T-helper 17 cell (primary cell): ENCODE results near the gene MS4A18. TPM values are rescaled to one million over a fixed set of nuclear protein-coding genes. Genes with fewer than 3 reads are reported as not detected.
"Not testable (repeated sequence)": the region's sequence is repeated elsewhere in the genome, so short reads cannot be mapped to it uniquely, and the experiment has no call there.

Experiments
- ATAC-seq: fragments of 150-1000 bp; cut with Tn5 transposase; 2 replicates; pipeline ENCODE4 v1.10.0; 2021; ENCODE audit warnings: mild to moderate bottlenecking, moderate library complexity
- DNase-seq, 3 donors: peaks; one replicate each; pipeline versions ENCODE4 v3.0.0 to v3.0.0-alpha.2; 2020 to 2021
- H3K9me3 ChIP-seq: one replicate; pipeline ENCODE4 v1.7.0; 2013; ENCODE audit warnings: low read length, mild to moderate bottlenecking; ENCODE audit not compliant: control insufficient read depth, poor library complexity, severe bottlenecking
- H3K27ac Mint-ChIP-seq: one replicate; pipeline ENCODE4 v1.8.0; 2022; ENCODE audit warnings: mild to moderate bottlenecking, moderate library complexity, mixed read lengths
- H3K27me3 Mint-ChIP-seq: one replicate; pipeline ENCODE4 v1.8.0; 2022; ENCODE audit warnings: mixed read lengths
- H3K36me3 Mint-ChIP-seq: one replicate; pipeline ENCODE4 v1.8.0; 2022; ENCODE audit warnings: low read depth, mixed read lengths
- H3K4me1 Mint-ChIP-seq: one replicate; pipeline ENCODE4 v1.8.0; 2022; ENCODE audit warnings: mild to moderate bottlenecking, mixed read lengths
- H3K4me3 Mint-ChIP-seq: one replicate; pipeline ENCODE4 v1.8.0; 2022; ENCODE audit warnings: mild to moderate bottlenecking, moderate library complexity, mixed read lengths
- total RNA-seq, 4 donors: library from RNA in 2 of 4; stranded (reverse) in 2 of 4; gene quantifications; one replicate each; pipeline ENCODE4 v1.2.3 and lab custom pipeline; 2022 to 2026

The MS4A18 gene
- total RNA-seq, 2 donors from 2014 or later: not detected

DNA sequence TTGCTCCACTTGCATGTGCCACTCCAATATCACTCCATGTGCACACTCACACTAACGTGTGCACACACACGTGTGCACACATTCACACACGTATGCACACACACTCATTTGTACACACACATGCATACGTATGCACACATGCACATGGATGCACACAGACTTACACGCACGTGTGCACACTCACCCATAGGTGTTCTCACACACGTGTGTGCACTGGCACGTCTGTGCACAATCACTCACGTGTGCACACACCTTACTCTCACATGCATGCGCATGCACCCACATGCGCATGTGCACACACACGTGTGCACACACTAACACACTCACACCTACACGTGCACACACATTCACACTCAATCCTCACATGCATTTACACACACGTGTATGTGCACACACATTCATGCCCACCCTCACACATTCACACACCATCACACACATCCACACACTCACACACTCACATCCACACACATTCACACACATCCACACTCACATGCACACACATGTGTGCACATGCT is 22.9 kb downstream of the MS4A18 start:
- no peak for ATAC-seq
- Mint-ChIP-seq H3K36me3 (no peaks in the 10 kb centered on the region), H3K27me3 (peaks cover 38% of the 10 kb centered on the region), H3K27ac (no peak overlapping the region), H3K4me3 (no peak overlapping the region), H3K4me1 (no peaks in the 10 kb centered on the region)
- DNase-seq: no peak
- no peaks in the 10 kb centered on the region for H3K9me3 ChIP-seq

DNA sequence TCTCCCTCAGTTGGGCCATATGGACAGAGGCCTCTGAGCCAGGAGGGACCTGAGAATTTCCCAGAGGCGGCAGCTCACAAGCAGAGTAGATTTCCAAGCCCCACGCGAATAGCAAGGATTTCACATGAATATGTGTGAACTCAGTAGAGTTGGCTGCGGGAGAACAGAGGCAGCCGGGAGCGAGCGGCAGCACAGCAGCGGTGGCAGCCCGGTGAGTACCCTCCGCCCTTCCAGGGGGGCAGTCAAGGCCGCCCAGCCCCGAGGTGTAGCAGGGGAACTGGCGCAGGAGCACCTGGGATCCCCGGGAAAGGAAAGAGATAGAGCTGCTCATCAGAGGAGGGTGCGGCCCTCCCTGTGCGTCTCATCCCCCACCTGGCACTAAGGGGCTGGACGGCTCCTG is 23.7 kb downstream of the MS4A18 start:
- H3K36me3 Mint-ChIP-seq: no peaks in the 10 kb centered on the region
- H3K27me3 Mint-ChIP-seq: peaks cover 42% of the 10 kb centered on the region
- no peak overlapping the region for H3K4me3 Mint-ChIP-seq
- DNase-seq (no peak), ATAC-seq (no peak)
- no peaks in the 10 kb centered on the region for H3K9me3 ChIP-seq
- no peak overlapping the region for H3K27ac Mint-ChIP-seq
- H3K4me1 Mint-ChIP-seq: no peaks in the 10 kb centered on the region

DNA sequence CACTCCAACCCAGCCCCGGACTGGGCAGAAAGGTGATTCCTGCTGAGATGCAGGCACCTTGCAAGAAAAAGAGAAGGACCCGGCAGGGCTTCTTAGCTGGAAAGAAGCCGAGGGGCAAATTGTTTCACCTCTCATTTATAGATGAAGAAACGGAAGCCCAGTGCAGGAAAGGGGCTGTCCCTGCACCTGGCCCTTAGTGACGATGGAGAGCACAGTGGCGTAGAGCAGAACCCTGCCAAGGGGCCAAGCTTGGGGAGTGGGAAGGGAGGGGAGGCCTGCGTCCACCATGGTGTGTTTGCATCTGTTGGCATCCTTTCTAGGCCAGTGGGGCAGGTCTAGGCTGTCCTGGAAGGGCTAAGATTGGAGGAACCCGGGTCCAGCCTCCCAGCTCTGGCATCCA is 24.3 kb downstream of the MS4A18 start:
- H3K4me1 Mint-ChIP-seq: no peaks in the 10 kb centered on the region

DNA sequence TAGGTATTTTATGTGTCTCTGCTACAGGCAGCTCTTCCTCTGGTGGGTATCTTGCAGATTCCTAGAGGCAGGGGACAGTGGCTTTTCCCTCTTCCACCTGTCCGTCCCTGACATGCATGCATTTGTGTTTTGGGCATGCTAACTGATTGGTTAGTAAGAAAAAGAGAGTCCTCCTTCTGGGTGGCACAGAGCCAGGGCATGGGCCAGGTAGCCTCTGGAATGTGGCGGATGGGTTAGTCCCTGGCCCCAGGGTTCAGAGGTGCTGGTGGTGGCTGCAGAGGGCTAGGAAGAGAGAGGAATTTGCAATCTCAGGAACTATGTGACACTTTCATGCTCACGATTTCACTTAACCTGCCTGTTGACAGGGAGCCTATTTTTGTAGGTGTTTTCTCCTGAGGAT is 26.4 kb downstream of the MS4A18 start:
- H3K9me3 ChIP-seq: no peaks in the 10 kb centered on the region
- Mint-ChIP-seq H3K4me1 (no peaks in the 10 kb centered on the region), H3K27ac (no peak overlapping the region), H3K4me3 (no peak overlapping the region), H3K27me3 (peaks cover 50% of the 10 kb centered on the region), H3K36me3 (no peaks in the 10 kb centered on the region)
- no peak for DNase-seq
- no peak for ATAC-seq

More for the DNA sequence above, 24.3 kb downstream of the MS4A18 start:
- Mint-ChIP-seq H3K27me3 (peaks cover 44% of the 10 kb centered on the region), H3K27ac (no peak overlapping the region), H3K4me3 (no peak overlapping the region), H3K36me3 (no peaks in the 10 kb centered on the region)
- ATAC-seq (no peak), DNase-seq (no peak)
- no peaks in the 10 kb centered on the region for H3K9me3 ChIP-seq

DNA sequence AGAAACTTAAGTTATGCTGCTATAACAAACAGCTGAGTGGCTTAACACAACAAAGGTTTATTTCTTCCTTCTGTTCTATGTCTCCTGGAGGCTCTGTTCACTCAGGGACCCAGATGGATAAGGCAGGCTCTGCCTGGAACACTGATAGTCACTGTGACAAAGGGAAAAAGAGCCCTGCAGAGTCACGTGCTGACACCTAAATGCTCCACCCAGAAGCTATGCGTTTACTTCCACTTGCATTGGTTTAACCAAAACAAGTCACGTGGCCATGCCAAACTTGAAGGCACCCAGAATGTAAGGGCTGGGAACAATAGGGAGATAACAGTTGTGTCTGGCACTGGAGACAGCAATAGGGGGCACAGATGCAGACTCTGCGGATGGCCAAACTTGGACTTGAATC is 28.8 kb downstream of the MS4A18 start:
- no peaks in the 10 kb centered on the region for H3K9me3 ChIP-seq
- H3K4me1 Mint-ChIP-seq: no peaks in the 10 kb centered on the region
- no peak overlapping the region for H3K4me3 Mint-ChIP-seq
- H3K27me3 Mint-ChIP-seq: peaks cover 72% of the 10 kb centered on the region
- ATAC-seq: no peak
- no peak overlapping the region for H3K27ac Mint-ChIP-seq
- no peak for DNase-seq
- no peaks in the 10 kb centered on the region for H3K36me3 Mint-ChIP-seq

DNA sequence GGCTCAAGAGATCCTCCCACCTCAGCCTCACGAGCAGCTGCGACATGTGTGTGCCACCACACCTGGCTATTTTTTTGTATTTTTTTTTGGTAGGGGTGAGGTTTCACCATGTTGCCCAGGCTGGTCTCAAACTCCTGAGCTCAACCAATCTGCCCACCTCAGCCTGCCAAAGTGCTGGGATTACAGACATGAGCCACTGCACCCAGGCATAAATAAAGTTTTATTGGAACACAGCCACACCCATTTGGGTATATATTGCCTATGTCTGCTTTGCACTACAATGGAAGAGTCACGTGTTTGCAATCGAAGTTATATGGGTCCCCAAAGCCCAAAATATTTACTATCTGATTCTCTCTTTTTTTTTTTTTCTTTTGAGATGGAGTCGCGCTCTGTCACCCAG is 30.4 kb downstream of the MS4A18 start:
- Mint-ChIP-seq H3K36me3 (peaks cover 3% of the 10 kb centered on the region), H3K4me3 (no peak overlapping the region), H3K27ac (no peak overlapping the region), H3K4me1 (peaks cover 5% of the 10 kb centered on the region), H3K27me3 (peaks cover 81% of the 10 kb centered on the region)
- no peak for ATAC-seq
- no peaks in the 10 kb centered on the region for H3K9me3 ChIP-seq
- no peak for DNase-seq

DNA sequence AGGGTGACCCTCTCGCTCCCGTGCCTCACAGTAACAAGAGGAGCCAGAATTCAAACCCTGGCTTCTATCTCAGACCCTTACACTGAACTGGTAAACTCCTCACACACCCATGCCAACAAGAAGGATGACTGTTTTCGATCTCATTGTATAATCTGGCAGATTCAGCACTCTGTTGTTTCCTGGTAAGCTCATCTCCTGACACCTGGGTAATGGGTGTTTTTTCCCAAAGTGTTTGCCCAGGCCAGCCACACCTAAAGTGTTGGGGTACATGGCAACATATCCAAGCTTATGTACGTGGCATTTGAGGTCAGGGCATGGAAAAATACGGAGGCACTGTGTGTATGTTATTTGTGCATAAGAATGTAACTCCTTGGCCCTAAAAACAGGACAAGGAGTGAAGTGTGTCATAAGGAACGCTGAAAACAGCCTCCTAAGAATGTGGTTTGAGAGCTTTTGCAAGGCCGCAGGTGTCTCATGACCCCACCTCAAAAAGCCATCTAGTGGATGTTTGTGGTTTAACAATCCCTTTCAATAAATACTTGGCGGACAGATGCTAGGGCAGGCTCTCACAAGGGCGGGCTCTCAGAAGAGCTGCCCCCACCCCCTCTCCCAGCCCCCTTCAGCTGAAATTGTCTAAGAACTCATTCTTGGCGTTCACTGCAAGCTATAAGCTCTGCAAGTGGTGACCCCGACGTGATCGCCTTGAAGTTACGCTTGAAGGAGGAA is 31.9 kb downstream of the MS4A18 start, which contains the start of gene MS4A15:
Gene MS4A15, plus strand, starts transcription at position 561 of the 726 bp plus-strand sequence. CDS start 6,867 bp downstream, outside the sequence.
- H3K36me3 Mint-ChIP-seq: peaks cover 4% of the 10 kb centered on the region
- DNase-seq: no peak
- no peaks in the 10 kb centered on the region for H3K9me3 ChIP-seq

DNA sequence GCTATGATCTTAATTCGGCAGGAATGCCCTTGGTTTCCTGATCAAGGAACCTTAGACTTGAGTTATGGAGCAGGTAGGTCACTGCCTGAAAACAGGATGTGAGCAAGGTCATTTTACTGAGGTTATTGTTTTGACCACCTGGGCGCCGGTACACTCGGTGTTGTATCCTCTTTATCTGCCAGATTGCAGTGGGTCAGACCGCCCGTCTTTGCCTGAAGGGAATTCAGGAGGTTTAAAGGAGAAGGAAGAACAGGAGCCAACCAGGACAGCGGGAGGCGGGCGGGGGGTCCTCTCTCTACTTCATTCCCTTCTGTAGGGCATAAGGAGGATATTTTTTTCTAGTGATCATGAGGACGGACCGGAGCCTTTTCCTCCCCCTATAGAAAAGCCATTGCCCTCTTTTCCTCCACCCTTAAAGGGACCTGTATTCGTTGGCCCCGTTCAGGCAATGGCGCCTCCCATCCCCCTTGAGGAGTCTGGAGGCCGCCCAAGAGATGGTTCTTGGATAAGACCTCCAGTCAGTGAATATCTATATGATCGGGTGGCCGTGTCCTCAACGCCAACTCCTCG is 32.8 kb downstream of the MS4A18 start:
- DNase-seq: no peak
- Mint-ChIP-seq H3K4me1 (peaks cover 7% of the 10 kb centered on the region), H3K36me3 (peaks cover 4% of the 10 kb centered on the region), H3K4me3 (no peak overlapping the region), H3K27me3 (peaks cover 81% of the 10 kb centered on the region), H3K27ac (no peak overlapping the region)
- no peaks in the 10 kb centered on the region for H3K9me3 ChIP-seq
- ATAC-seq: no peak

More for the DNA sequence above, 31.9 kb downstream of the MS4A18 start, which contains the start of gene MS4A15:
- Mint-ChIP-seq H3K4me3 (no peak within 1 kb of the TSS), H3K27me3 (peaks cover 86% of the 10 kb centered on the region), H3K27ac (no peak within 1 kb of the TSS), H3K4me1 (peaks cover 7% of the 10 kb centered on the region)
- ATAC-seq: no peak

DNA sequence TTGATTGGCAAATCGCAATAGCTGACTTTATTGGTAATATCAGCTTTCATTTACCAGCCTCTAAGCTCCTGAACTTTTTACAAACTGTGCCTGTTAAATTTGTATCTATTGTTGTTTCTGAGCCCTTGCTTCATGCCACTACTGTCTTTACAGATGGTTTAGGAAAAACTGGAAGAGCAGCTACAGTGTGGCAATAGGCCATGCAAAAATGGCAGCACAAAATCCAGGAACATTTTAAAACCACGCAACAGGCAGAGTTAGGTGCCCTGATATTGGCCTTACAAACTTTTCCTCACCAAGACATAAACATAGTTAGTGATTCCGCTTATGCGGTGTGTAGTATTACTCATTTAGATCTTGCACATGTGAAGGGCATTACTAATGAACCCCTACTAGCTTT is 34.2 kb downstream of the MS4A18 start:
- not testable (repeated sequence) for H3K27ac Mint-ChIP-seq, DNase-seq
- H3K27me3 Mint-ChIP-seq: peaks cover 82% of the 10 kb centered on the region

DNA sequence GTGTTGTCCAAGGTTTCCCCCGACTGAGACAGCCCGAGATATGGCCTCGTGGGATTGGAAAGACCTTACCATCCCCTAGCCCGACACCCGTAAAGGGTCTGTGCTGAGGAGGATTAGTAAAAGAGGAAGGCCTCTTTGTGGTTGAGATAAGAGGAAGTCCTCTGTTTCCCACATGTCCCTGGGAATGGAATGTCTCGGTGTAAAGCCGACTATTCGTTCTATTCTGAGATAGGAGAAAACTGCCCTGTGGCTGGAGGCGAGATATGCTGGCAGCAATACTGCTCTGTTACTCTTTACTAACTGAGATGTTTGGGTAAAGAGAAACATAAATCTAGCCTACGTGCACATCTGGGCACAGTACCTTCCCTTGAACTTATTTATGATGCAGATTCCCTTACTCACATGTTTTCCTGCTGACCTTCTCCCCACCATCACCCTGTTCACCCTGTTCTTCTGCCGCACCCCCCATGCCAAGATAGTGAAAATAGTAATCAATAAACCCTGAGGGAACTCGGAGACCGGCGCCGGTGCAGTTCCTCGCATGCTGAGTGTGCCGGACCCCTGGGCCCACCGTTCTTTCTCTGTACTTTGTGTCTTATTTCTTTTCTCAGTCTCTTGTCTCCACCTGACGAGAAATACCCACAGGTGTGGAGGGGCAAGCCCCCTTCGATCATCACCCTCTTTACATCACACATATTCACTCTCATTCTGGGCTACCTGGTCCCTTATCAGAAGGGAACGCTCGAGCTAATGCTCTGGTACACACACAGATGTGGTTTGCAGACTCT is 35.1 kb downstream of the MS4A18 start:
- not testable (repeated sequence) for H3K27ac Mint-ChIP-seq, H3K36me3 Mint-ChIP-seq, ATAC-seq, DNase-seq, H3K4me3 Mint-ChIP-seq, H3K4me1 Mint-ChIP-seq, H3K9me3 ChIP-seq
- peaks cover 92% of the 10 kb centered on the region for H3K27me3 Mint-ChIP-seq

More for the DNA sequence above, 34.2 kb downstream of the MS4A18 start:
- H3K36me3 Mint-ChIP-seq, ATAC-seq, H3K4me1 Mint-ChIP-seq, H3K9me3 ChIP-seq, H3K4me3 Mint-ChIP-seq: not testable (repeated sequence)

DNA sequence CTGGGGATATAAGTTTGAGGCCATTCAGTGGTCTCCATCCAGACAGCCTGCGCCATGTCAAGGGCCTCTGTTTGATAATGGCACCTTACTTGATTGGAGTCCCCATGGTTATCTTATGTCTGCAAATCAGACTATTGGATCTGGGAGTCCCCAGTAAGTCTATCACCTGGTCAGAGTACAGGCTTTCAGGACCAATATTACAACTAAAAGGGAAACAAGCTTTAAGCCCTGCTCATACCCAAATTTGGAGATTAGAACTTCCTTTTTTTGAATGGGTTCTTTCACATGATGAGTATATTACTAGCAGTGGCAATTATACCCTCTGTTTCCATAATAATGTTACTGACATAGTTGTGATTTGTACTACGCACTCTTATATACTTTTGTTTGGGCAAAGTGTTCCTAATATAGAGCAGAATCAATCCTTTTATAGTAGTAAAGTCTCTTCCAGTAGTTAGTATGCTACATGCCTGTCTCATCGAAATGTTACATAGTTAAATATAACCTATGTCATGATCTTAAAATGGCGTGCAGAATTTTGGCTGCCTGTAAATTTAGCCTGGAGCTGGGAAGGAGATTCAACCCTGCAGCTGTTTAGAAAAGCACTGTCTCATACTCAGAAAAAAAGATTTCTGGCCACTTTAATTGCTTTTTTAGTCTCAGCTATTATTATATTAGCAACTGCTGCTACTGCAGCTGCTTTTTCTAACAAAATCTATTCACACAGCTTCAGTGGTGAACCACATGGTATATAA is 37.1 kb downstream of the MS4A18 start:
- Mint-ChIP-seq H3K36me3 (peaks cover 8% of the 10 kb centered on the region), H3K4me3 (no peak overlapping the region), H3K27ac (no peak overlapping the region), H3K4me1 (peaks cover 7% of the 10 kb centered on the region), H3K27me3 (peaks cover 90% of the 10 kb centered on the region)
- H3K9me3 ChIP-seq: no peaks in the 10 kb centered on the region
- ATAC-seq: no peak
- DNase-seq: no peak

DNA sequence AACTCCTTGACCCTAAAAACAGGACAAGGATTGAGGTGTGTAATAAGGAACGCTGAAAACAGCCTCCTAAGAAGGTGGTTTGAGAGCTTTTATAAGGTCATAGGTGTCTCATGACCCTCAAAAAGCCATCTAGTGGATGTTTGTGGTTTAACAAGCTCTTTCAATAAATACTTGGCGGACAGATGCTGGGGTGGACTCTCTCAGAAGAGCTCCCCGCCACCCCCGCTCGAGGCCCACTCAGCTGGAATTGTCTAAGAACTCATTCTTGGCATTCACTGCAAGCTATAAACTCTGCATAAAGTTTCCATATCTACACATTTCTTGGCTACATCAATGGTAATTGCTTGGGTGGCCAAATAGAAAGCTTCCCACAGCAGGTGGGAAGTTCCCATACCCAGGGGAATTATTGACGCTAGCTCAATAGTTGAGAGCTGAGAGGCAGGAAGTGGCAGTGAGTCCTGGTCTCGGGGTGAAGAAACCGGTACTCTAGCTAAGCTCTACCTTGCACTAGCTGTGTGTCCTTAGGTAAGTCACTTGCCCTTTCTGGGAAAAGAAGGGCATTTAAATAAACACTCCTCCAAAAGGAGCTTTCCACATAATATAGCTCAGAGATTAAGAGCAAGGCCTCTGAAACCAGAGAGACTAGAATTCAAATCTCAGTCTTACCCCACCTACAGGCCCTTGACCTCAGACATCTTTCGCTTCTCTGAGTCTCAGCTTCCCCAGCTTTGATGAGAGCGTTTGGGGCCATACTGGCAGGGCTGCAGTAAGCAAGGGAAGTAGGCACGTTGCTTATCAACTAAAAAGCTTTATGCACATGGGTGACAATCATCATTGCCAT is 38.6 kb downstream of the MS4A18 start:
- ATAC-seq (peak; percentile 42), DNase-seq (no peak)
- H3K27ac Mint-ChIP-seq: no peak overlapping the region
- no peaks in the 10 kb centered on the region for H3K9me3 ChIP-seq
- peak overlapping the region; percentile 7 for H3K4me3 Mint-ChIP-seq
- H3K4me1 Mint-ChIP-seq: peaks cover 7% of the 10 kb centered on the region
- H3K36me3 Mint-ChIP-seq: peaks cover 8% of the 10 kb centered on the region
- H3K27me3 Mint-ChIP-seq: peaks cover 77% of the 10 kb centered on the region
